K562 (cell line): ENCODE measurements around the gene C2orf42. TPM values are rescaled to one million over a fixed set of nuclear protein-coding genes. Genes with fewer than 3 reads are reported as not detected.

Experiments
- EWSR1 ChIP-seq: fragments of 450-650 bp; IDR thresholded peaks from 2 replicates; pipeline ENCODE4 v1.6.1; 2018; ENCODE audit warnings: borderline replicate concordance, mild to moderate bottlenecking, low read depth, moderate library complexity; ENCODE audit not compliant: partially characterized antibody
- HDAC3 ChIP-seq: fragments of 450-650 bp; IDR thresholded peaks from 2 replicates; pipeline ENCODE4 v1.6.1; 2018; ENCODE audit warnings: borderline replicate concordance, mild to moderate bottlenecking, moderate library complexity; ENCODE audit not compliant: partially characterized antibody
- HSF4 ChIP-seq: fragments of 250-450 bp; sonication (Bioruptor Pico); IDR thresholded peaks from 2 replicates; pipeline ENCODE4 v2.1.2; 2022; ENCODE audit warnings: mild to moderate bottlenecking, moderate library complexity, borderline replicate concordance
- JUN ChIP-seq, 2 experiments: sonication (generic) in 1 of 2; formaldehyde crosslinking in 1 of 2; IDR thresholded peaks; 2 replicates each; pipeline versions ENCODE4 v1.6.1 to v1.8.0; 2012 to 2022; ENCODE audit warnings: borderline replicate concordance in 2 of 2, mild to moderate bottlenecking in 2 of 2, improper control_type of control experiment in 1 of 2, low read depth in 1 of 2, low read length in 1 of 2, missing genetic modification reagents in 1 of 2
- MCM3 ChIP-seq: fragments of 450-650 bp; IDR thresholded peaks from 2 replicates; pipeline ENCODE4 v1.6.1; 2016
- NR2F6 ChIP-seq: fragments of 450-650 bp; formaldehyde crosslinking; IDR thresholded peaks from 2 replicates; pipeline ENCODE4 v1.4.0; 2020; ENCODE audit warnings: mild to moderate bottlenecking
- PML ChIP-seq: IDR thresholded peaks from 2 replicates; pipeline ENCODE4 v1.6.1; 2012; ENCODE audit warnings: low read length, inconsistent platforms
- POLR2G ChIP-seq: fragments of 200-400 bp; formaldehyde crosslinking; IDR thresholded peaks from 2 replicates; pipeline ENCODE4 v1.6.1; 2017; ENCODE audit warnings: low read depth, mild to moderate bottlenecking, antibody characterized with exemption, low read length, moderate library complexity
- SIN3A ChIP-seq, 2 experiments: fragments of 150-350 bp in 1 of 2; IDR thresholded peaks; 2 replicates each; pipeline ENCODE4 v1.6.1; 2011 to 2016; ENCODE audit warnings: borderline replicate concordance in 2 of 2, low read depth in 2 of 2, low read length in 2 of 2, mild to moderate bottlenecking in 2 of 2, moderate library complexity in 2 of 2; ENCODE audit not compliant: control insufficient read depth in 1 of 2
- THAP12 ChIP-seq: fragments of 250-450 bp; sonication (Bioruptor Pico); IDR thresholded peaks from 2 replicates; pipeline ENCODE4 v1.9.0; 2021; ENCODE audit warnings: mild to moderate bottlenecking, inconsistent platforms
- ZNF253 ChIP-seq: fragments of 250-450 bp; sonication (Bioruptor Pico); conservative IDR thresholded peaks from 2 replicates; pipeline ENCODE4 v1.6.1; 2021; ENCODE audit warnings: mild to moderate bottlenecking
- ZNF584 ChIP-seq: fragments of 200-800 bp; sonication (Bioruptor generic); IDR thresholded peaks from 2 replicates; pipeline ENCODE4 v1.6.1; 2016; ENCODE audit warnings: low read depth, mild to moderate bottlenecking, missing genetic modification characterization, missing compliant biosample characterization
- ZNF766 ChIP-seq: fragments of 200-800 bp; sonication (Bioruptor generic); conservative IDR thresholded peaks from 2 replicates; pipeline ENCODE4 v1.6.1; 2016; ENCODE audit warnings: missing genetic modification characterization, missing compliant biosample characterization
- polyA plus RNA-seq, 8 experiments: library from polyadenylated mRNA; depleted of rRNA in 4 of 8; stranded (reverse) in 5 of 8; unstranded in 3 of 8; fragments of >200 nt; fragmentation: Nextera tagmentation in 2 of 8; fragmentation: Illumina TruSeq in 1 of 8; extraction: Ambion mirVana in 2 of 8; extraction: Trizol in 1 of 8; gene quantifications; 2 replicates each; pipeline versions ENCODE4 v1.2.1 to v1.2.3, GENCODE V29; 2011 to 2014; ENCODE audit warnings: inconsistent platforms in 1 of 8, missing spikeins in 1 of 8
- total RNA-seq, 7 experiments: library from RNA; depleted of rRNA in 6 of 7; stranded (reverse); fragments of >200 nt in 6 of 7; fragmentation: Illumina TruSeq in 2 of 7; extraction: Trizol in 2 of 7; gene quantifications; 2 replicates each; pipeline versions ENCODE4 v1.2.1 to v1.2.3, GENCODE V29; 2011 to 2021; ENCODE audit warnings: low replicate concordance in 1 of 7
- TF ChIP-seq, protein P1 (sequence below): fragments of 250-450 bp; sonication (Bioruptor Pico); IDR thresholded peaks from 2 replicates; pipeline ENCODE4 v1.4.0; 2020
- TF ChIP-seq, protein P2 (sequence below), 2 experiments: fragments of 450-650 bp; conservative IDR thresholded peaks; 2 replicates each; pipeline ENCODE4 v1.6.1; 2017; ENCODE audit warnings: mild to moderate bottlenecking in 2 of 2, moderate library complexity in 2 of 2

C2orf42 gene
- total and polyA plus RNA-seq, 9 of the 15 experiments (the other 6 are each of a cell fraction or from before 2014, with no cell fraction given): 4.6 to 10.9 (median 7.5) TPM

DNA sequence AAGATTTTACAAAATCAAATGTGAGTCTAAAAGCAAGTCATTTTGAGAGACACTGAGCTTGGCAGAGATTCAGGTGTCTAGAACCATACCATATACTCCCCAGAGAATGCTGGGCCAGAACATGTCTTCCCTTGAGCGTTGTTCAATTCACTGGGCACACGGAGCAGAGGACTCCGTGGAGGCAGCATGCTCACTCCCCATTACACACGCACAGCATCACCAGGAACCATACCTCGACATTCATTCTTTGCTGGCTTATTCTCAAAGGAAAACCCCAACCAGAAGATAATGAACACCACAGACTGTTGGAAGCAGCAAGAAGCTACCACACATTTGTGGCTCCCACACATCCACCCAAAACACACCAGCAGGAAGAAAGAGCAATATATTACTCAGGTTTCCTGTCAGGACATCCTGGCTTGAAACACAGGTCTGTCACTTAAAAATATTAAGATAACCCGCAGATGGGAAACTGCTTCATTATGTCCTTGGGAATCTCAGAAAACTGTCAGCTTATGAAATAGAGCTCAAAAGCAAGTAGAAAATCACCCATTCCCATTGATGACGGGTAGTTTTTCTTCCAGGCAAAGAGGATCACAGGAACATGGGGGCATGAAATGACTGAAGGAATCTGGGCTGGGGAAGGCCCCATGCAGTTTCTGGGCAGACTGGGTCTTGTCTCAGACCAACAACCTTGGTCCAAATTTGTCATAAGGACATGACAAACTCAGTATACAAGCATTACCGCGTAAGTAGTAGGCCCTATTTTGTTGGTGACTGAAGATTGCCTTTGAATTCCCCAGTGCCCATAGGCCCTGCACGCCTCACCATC lies 57.1 kb downstream of the C2orf42 start (continued):
- TF ChIP-seq ZNF253 (CRISPR knock-in tag) (no peak), ZNF584 (CRISPR knock-in tag) (peak; percentile 42; the same call in 1 of the 2 replicates), POLR2G (no peak), JUN (IDR thresholded peaks at IDR 0.05; ENCODE audit: borderline replicate concordance, low read depth, low read length) (no peak), JUN (CRISPR knock-in tag; IDR thresholded peaks at IDR 0.05; ENCODE audit: borderline replicate concordance) (no peak), HSF4 (CRISPR knock-in tag) (no peak), ZNF766 (CRISPR knock-in tag) (0 out of 2 replicates have a peak, but pooled peaks have one; percentile 32), EWSR1 (no peak), NR2F6 (0 out of 2 replicates have a peak, but pooled peaks have one; percentile 26), MCM3 (no peak), HDAC3 (no peak), THAP12 (CRISPR knock-in tag) (no peak), SIN3A (IDR thresholded peaks at IDR 0.05; ENCODE audit: borderline replicate concordance in 2 of 2, control insufficient read depth in 1 of 2, low read depth in 2 of 2, low read length in 2 of 2) (no peak), PML (no peak)
- TF ChIP-seq, protein P1, sequence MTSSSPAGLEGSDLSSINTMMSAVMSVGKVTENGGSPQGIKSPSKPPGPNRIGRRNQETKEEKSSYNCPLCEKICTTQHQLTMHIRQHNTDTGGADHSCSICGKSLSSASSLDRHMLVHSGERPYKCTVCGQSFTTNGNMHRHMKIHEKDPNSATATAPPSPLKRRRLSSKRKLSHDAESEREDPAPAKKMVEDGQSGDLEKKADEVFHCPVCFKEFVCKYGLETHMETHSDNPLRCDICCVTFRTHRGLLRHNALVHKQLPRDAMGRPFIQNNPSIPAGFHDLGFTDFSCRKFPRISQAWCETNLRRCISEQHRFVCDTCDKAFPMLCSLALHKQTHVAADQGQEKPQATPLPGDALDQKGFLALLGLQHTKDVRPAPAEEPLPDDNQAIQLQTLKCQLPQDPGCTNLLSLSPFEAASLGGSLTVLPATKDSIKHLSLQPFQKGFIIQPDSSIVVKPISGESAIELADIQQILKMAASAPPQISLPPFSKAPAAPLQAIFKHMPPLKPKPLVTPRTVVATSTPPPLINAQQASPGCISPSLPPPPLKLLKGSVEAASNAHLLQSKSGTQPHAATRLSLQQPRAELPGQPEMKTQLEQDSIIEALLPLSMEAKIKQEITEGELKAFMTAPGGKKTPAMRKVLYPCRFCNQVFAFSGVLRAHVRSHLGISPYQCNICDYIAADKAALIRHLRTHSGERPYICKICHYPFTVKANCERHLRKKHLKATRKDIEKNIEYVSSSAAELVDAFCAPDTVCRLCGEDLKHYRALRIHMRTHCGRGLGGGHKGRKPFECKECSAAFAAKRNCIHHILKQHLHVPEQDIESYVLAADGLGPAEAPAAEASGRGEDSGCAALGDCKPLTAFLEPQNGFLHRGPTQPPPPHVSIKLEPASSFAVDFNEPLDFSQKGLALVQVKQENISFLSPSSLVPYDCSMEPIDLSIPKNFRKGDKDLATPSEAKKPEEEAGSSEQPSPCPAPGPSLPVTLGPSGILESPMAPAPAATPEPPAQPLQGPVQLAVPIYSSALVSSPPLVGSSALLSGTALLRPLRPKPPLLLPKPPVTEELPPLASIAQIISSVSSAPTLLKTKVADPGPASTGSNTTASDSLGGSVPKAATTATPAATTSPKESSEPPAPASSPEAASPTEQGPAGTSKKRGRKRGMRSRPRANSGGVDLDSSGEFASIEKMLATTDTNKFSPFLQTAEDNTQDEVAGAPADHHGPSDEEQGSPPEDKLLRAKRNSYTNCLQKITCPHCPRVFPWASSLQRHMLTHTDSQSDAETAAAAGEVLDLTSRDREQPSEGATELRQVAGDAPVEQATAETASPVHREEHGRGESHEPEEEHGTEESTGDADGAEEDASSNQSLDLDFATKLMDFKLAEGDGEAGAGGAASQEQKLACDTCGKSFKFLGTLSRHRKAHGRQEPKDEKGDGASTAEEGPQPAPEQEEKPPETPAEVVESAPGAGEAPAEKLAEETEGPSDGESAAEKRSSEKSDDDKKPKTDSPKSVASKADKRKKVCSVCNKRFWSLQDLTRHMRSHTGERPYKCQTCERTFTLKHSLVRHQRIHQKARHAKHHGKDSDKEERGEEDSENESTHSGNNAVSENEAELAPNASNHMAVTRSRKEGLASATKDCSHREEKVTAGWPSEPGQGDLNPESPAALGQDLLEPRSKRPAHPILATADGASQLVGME (CRISPR knock-in tag): no peak
- TF ChIP-seq, protein P2, sequence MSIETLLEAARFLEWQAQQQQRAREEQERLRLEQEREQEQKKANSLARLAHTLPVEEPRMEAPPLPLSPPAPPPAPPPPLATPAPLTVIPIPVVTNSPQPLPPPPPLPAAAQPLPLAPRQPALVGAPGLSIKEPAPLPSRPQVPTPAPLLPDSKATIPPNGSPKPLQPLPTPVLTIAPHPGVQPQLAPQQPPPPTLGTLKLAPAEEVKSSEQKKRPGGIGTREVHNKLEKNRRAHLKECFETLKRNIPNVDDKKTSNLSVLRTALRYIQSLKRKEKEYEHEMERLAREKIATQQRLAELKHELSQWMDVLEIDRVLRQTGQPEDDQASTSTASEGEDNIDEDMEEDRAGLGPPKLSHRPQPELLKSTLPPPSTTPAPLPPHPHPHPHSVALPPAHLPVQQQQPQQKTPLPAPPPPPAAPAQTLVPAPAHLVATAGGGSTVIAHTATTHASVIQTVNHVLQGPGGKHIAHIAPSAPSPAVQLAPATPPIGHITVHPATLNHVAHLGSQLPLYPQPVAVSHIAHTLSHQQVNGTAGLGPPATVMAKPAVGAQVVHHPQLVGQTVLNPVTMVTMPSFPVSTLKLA (conservative IDR thresholded peaks at IDR 0.05): no peak
